GM19397 (cell line): ENCODE results near the gene TAF4B.
"Not testable (repeated sequence)": the region's sequence is repeated elsewhere in the genome, so short reads cannot be mapped to it uniquely, and the experiment has no call there.

ENCODE experiments used
- ATAC-seq: cut with Tn5 transposase; IDR thresholded peaks from one replicate; pipeline ENCODE4 v1.9.1; 2021; ENCODE audit warnings: mild to moderate bottlenecking, moderate library complexity; ENCODE audit not compliant: unreplicated experiment

TAF4B gene

DNA sequence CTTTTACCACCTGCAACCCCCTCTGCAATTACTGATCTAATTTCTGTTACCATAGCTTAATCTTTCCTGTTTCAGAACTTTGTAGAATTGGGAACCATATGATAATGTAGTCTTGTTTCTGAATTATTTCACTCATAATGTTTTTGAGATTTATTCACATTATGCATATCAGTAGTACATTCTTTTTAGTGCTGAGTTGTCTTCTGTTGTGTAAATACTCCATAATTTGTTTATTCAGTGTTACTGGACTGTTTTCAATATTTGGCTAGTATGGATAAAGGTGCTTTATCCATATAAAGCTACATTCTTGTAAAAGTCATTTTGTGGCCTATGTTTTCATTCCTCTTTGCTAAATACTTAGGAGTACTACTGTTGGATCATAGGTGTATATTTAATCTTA is 152.5 kb downstream of the TAF4B start:
- no peak for ATAC-seq

- not testable (repeated sequence) for ATAC-seq
These were observed 155.3 kb downstream of the TAF4B start for GRCh38 chr18:26381555-26381954.

GRCh38 chr18:26383454-26384270 is 157.4 kb downstream of the TAF4B start:
- peak; percentile 72 for ATAC-seq

DNA sequence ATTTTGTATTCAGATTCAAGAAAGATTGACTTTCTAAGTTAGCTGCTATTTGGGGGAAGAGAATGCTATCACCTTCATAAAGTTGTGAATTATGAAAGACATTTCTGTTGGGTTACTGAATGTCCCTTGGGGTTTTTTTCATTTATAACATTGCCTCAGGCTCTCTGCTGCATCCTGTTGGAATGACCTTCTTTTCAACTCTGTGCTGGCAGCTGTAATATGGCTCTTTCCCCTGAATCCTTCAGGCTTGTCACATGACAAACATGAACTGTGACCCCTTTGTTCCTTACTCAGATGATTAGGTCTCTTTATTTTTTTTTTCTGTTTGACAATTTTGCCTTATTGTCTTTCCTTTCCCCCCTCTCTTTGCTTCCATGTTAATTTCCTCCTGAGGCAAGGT is 159.8 kb downstream of the TAF4B start:
- ATAC-seq, result no peak

DNA sequence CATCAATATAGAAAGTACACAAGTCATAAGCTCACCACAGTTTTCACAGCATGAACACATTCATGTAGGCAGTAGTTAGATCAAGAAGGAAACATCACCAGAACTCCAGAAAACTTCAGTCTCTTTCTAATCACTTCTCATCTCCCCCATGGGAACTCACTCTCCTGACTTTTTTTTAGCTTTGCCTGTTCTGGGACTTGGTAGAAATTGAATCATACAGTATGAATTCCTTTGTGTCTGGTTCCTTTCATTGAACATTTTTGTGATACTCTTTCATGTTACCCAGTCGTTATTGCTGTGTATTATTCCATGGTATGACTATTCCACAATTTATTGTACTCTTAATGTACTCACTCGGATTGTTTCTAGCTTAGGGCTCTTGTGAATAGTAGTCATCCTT is 160.2 kb downstream of the TAF4B start:
- ATAC-seq, result no peak

DNA sequence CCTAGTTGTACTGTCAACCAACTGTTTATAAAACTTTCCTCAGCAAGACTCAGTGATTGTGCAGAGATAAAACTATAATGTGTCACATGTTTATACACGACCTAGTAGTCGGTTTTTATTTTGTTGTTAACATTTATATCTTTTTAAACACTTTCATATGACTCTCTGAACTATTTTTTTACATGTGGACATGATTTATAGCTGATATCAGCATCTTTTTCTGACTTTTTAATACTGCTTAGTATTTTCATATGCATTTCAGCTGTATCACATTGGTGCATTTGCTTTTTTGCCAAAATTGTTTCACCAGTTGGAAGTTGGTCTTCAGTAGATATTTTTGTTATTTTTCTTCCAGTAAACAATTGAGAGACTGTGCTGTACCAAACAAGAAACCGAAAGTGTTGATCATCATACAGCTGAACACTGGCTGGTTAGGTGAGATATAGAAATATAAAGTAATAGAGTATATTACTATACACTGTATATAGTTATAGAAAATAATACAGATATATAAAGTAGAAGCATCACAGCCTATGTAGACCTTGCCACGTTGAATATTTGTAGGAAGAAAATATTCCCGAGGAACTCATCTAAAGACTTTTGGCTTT is 167.9 kb downstream of the TAF4B start:
- no peak for ATAC-seq

DNA sequence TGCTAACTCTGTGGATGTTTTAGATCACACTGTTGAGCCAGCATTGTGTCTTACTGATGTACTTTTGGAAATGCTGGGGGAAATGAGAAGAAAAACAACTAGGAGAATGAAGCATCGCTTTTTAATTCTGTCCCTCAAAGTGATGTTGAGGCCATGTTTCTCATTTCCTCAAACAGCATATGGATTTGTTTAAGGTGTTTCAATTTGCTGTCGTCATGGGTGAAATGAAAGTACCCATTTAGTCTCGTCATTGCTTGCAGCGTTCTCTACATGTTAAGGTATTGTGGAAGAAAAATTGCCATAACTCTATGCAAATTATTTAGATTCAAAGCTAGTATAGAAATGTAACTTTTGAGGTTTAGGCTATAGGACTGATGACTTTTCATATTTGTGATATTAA is 170.8 kb downstream of the TAF4B start:
- ATAC-seq, result no peak

DNA sequence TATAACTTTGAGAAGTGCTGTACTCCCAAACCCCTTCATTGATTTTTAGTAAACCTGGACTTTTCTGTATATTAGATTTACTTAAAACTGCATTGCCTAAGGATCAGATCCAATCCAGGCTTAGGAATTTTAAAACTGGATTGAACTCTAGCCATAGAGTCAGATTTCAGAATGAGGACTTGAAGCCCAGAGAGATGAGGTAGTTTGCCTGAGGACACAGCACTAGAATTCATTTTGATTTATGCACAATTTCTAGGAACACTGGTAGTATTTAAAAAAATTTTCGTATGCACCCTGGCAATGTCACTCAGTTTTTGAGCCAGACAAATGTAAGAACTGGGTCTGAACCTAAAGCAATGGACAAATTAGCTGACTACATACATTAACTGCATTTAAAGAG is 177.2 kb downstream of the TAF4B start:
- no peak for ATAC-seq

DNA sequence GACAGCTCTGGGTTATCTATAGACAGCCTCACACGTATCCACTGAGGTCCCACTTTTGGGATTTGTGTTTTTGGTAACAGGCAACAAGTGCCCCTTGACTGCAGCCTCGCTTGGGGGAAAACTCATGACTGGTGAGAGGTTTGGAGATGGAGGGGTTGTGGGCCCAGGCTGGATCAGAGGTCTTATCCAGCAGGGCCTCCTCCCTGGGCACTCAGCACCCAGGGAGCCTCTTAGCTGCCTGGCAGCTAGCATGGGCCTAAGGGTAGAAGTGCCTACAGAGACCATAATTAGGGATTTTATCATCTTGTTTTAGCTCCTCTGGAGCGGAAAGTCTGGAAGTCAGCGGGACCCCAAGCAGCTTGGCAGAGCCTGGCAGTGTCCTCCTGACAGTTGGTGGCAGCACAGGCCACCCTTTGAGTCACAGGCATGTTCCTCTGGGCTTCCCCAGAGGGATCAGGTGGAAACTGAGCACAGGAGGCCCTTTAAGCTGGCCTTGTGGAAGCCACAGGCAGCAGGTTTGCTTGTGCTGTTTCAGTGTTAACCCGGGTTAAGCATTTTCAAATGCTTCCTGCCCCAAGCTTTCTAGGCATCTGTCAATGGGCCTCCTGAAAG is 179.1 kb downstream of the TAF4B start:
- peak; percentile 85 for ATAC-seq

DNA sequence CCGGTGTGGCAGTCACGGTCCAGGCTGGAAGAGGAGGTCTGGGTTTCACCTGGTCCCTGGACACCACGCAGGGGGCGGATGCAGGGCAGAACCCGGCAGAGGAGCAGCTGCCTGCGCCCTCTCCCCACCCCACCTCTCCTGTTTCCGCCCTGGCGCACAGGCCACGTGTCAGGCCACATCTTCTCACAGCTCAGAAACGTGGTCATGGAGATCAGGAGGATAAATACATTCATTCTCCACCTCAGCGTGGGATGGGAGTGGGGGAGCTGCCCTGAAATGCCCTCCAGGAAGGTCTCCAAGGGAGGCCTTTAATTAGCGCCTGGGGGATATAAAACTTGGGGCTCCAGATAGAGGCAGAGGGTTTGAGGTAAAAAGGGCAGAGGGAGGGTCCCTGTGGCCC is 180.1 kb downstream of the TAF4B start:
- ATAC-seq, result no peak

- ATAC-seq, result no peak
These were observed 180.7 kb downstream of the TAF4B start for GRCh38 chr18:26406854-26407517.

- no peak for ATAC-seq
These were observed 181.7 kb downstream of the TAF4B start for GRCh38 chr18:26407736-26408601.

DNA sequence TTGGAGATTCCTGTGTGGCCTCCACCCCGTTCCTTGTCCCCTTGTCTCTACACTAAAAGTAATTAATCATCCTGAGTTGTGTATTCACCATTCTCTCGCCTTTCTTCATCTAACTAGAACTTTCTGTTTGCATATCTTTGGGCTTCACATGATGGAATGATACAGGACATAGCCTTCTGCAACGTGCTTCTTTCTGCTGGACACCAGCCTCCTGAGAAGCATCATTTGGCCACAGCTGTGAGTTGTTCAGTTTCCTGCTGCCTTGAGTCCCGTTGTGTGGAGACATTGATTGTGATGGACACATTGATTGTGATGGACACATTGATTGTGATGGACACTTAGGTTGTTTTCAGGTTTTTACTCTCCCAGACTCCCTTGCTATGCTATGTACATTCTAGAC is 182.8 kb downstream of the TAF4B start:
- no peak for ATAC-seq

GRCh38 chr18:26414901-26415440 is 188.7 kb downstream of the TAF4B start:
- no peak for ATAC-seq

- no peak for ATAC-seq
These were observed 189.4 kb downstream of the TAF4B start for GRCh38 chr18:26415631-26416030.

- ATAC-seq, result no peak
These were observed 190.5 kb downstream of the TAF4B start for GRCh38 chr18:26416652-26417150.

GRCh38 chr18:26417190-26417589 is 190.9 kb downstream of the TAF4B start:
- no peak for ATAC-seq

DNA sequence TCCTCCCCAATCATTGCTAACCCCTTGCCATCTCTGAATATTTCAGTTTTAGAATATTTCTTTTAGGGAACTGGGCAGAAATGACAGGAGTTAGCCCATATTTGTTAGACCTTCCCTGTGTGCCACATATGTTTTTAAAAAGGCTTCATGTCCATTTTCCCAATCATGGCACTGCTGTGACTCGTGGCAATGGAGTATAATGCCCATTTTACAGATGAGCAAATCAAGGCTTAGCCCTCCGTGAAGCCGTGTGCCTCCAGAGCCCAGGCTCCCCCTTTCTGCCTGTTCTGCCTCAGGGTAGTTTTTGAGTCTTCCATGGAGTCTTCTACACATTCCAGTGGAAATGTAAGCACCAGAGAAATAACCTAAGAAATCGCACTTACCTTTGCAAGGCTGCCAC is 192.0 kb downstream of the TAF4B start:
- no peak for ATAC-seq

GRCh38 chr18:26419746-26420145 is 193.5 kb downstream of the TAF4B start:
- no peak for ATAC-seq

GRCh38 chr18:26421503-26421902 is 195.3 kb downstream of the TAF4B start:
- no peak for ATAC-seq
